Activated T-cell treated with anti-CD3 and anti-CD28 coated beads, Interleukin-2, amount 50 U/mL, for 24 hours (primary cell): ENCODE data around the gene CD28.

ENCODE experiments used
- DNase-seq: peaks from one replicate; pipeline ENCODE4 v3.0.0-alpha.2; 2020
- H3K27ac Mint-ChIP-seq: 2 replicates; pipeline ENCODE4 v1.8.0; 2020; ENCODE audit warnings: mild to moderate bottlenecking, mixed read lengths
- H3K27me3 Mint-ChIP-seq: 2 replicates; pipeline ENCODE4 v1.8.0; 2020; ENCODE audit warnings: mixed read lengths
- H3K36me3 Mint-ChIP-seq: 2 replicates; pipeline ENCODE4 v1.8.0; 2020; ENCODE audit warnings: low read depth, mixed read lengths
- H3K4me1 Mint-ChIP-seq: 2 replicates; pipeline ENCODE4 v1.8.0; 2020; ENCODE audit warnings: low read depth, mixed read lengths
- H3K4me3 Mint-ChIP-seq: 2 replicates; pipeline ENCODE4 v1.8.0; 2020; ENCODE audit warnings: mild to moderate bottlenecking, moderate library complexity, mixed read lengths
- H3K9me3 Mint-ChIP-seq: 2 replicates; pipeline ENCODE4 v1.8.0; 2020; ENCODE audit warnings: mixed read lengths

CD28 gene

DNA sequence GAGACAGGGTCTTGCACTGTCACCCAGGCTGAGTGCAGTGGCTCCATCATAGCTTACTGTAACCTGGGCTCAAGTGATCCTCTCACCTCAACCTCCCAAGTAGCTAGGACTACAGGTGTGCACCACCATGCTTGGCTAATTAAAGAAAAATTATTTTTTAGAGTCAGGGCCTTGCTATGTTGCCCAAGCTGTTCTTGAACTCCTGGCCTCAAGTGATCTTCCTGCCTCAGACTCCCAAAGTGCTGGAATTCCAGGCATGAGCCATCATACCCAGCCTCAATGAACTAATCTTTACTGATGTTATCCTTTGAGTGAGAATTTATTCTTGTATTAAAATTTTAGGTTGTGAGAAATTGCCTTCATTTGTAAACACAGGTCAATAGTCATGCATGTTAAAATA is 27.0 kb upstream of the CD28 start:
- no peak for DNase-seq
- Mint-ChIP-seq H3K4me3 (no peak overlapping the region), H3K27ac (no peak overlapping the region), H3K36me3 (no peaks in the 10 kb centered on the region), H3K27me3 (no peaks in the 10 kb centered on the region), H3K4me1 (peaks cover 51% of the 10 kb centered on the region), H3K9me3 (no peaks in the 10 kb centered on the region)

DNA sequence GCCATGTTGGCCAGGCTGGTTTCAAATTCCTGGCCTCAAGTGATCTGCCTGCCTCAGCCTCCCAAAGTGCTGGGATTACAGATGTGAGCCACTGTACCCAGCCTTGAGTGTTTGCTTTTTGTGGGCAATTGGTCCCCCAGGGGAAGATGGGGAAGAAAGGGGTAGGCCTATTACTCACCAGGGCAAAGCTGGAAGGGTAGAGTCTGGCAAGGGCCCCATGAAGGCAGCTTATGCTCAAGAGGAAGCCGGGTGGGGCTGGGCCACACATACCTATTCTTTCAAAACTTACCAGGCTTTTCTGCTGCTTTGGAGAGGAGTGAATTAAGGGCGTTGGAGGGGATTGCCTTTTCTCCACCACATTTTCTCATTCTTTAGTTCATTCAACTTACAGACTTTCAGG is 24.5 kb upstream of the CD28 start:
- Mint-ChIP-seq H3K4me1 (peaks cover 42% of the 10 kb centered on the region), H3K27ac (peak overlapping the region; percentile 30), H3K27me3 (no peaks in the 10 kb centered on the region), H3K9me3 (no peaks in the 10 kb centered on the region), H3K4me3 (no peak overlapping the region), H3K36me3 (no peaks in the 10 kb centered on the region)
- no peak for DNase-seq

DNA sequence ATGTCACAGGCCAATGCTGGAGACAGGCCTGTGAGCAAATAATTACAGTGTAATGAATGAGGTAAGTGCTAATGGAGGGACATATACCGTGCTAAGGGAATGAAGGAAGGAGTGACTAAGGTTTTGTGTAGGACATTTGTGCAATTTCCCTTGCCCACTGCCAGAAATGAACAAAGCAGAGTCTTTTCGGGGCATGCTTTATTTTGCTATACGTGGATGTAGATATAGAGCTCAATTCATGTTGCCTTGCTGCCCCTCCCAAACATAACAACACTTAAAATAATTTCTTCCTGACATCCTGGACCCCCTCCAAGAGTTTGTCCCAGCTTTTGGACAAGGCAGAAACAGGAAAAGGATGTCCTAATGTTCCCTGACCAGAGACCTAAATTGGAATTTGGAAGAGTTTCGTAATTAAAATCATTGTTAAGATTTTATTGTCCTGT is 23.7 kb upstream of the CD28 start:
- DNase-seq, result no peak
- H3K27ac Mint-ChIP-seq, result no peak overlapping the region
- H3K9me3 Mint-ChIP-seq, result no peaks in the 10 kb centered on the region
- H3K4me3 Mint-ChIP-seq, result no peak overlapping the region
- H3K36me3 Mint-ChIP-seq, result no peaks in the 10 kb centered on the region
- H3K27me3 Mint-ChIP-seq, result no peaks in the 10 kb centered on the region
- H3K4me1 Mint-ChIP-seq, result peaks cover 42% of the 10 kb centered on the region

DNA sequence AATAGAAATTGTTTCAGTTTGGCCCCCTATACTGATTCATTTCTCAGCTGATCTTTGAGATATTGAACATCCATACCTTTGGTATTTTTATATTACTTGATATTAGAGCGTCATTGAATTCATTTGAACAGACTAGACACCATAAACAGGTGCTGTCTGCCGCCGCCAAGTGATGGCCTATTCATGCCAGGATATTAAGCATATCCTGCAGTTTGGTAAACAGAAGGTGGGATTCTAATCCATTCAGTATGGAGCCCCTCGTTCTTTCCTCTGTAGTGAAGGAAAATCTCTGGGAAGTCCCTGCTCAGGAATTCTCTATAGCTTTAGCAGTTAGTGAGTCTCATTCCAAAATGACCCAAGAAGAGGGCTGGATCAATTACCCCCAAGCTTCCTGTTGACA is 23.0 kb upstream of the CD28 start:
- Mint-ChIP-seq H3K27me3 (no peaks in the 10 kb centered on the region), H3K36me3 (no peaks in the 10 kb centered on the region), H3K27ac (no peak overlapping the region), H3K4me1 (peaks cover 42% of the 10 kb centered on the region), H3K4me3 (no peak overlapping the region), H3K9me3 (no peaks in the 10 kb centered on the region)
- DNase-seq, result no peak

DNA sequence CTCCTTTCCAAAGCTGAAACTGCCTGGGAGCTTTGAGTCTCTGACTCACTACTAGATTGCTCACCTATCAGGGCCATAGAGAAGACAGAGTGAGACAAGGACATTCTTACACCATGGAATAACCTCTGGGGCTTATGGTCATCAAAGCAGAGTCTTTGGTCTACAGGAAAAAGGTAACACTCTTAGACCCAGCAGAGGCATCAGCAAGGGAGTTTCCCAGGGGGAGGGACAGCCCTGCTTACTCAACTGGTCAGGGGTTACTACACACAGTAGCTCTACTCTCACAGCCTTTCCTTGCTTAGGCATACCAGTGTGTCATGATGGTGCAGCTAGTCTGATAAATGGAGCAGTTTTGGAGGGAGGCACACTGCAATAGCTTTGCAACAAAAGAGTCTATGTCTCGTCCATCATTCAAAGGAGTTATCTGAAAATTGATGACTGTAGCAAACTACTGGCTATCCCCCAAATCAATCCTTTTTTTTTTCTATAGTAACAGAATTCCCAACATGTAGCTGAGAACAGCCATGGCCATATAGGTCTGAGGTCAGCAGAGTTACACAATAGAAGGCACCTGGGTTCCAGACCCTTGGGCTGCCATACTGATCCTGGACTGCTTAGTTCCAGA is 22.4 kb upstream of the CD28 start:
- Mint-ChIP-seq H3K9me3 (no peaks in the 10 kb centered on the region), H3K36me3 (no peaks in the 10 kb centered on the region), H3K27ac (no peak overlapping the region), H3K4me1 (peaks cover 40% of the 10 kb centered on the region), H3K4me3 (no peak overlapping the region), H3K27me3 (no peaks in the 10 kb centered on the region)
- DNase-seq, result no peak

DNA sequence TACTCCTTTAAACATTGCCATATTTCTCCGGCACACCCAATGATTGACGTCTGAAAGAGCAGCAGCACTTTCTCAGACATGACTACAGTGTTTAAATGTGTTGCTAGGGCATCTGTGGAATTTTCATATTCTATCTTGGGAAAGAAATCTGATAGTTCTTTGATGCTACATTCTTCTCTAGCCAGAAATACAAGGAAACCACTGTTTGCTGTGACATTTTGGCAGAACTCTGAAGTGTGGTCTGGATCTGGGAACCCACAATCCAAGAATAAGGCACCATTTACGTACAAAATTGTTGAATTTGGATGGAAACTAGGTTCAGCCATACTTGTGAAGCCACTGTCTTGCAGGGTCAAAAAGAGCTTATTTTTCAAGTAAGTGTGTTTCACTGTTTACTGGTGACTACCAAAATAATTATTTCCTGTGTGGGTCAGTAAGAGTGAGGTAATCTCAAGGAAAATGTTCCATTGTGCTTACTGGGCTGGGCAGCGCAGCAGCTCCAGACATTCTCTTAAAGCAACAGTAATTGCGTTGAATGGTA is 21.3 kb upstream of the CD28 start:
- Mint-ChIP-seq H3K9me3 (no peaks in the 10 kb centered on the region), H3K27ac (no peak overlapping the region), H3K27me3 (no peaks in the 10 kb centered on the region), H3K4me3 (no peak overlapping the region), H3K36me3 (no peaks in the 10 kb centered on the region), H3K4me1 (peaks cover 47% of the 10 kb centered on the region)
- no peak for DNase-seq

DNA sequence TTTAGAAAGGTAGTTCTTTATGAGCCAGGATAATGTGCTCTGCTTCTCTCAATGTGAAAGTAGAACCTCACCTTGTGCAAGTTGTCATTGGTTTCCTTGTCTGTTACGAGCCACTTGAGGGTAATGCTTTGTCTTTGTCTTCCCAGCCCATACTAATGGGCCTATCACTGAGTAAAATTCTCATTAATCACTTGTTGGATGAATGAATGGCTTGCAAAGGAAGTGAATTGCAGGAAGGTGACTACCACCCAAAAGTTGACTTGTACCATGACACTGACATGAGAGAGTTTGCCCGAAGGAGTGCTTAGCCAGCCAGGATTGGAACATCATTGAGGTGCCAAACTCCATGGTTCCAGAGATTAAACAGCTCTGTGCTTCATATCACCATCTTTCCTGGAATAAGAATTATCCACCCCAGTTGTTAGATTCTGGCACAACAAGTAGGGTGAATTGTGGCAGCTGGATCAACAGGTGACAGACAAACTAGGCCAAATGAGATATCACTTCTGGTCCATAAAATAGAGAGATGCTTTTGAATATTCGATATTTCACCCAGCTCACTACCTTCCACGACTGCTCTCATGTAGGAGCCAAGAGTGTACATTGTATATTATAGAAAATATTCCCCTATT is 20.5 kb upstream of the CD28 start:
- peaks cover 41% of the 10 kb centered on the region for H3K4me1 Mint-ChIP-seq
- H3K4me3 Mint-ChIP-seq, result no peak overlapping the region
- H3K27ac Mint-ChIP-seq, result no peak overlapping the region
- H3K9me3 Mint-ChIP-seq, result no peaks in the 10 kb centered on the region
- no peaks in the 10 kb centered on the region for H3K36me3 Mint-ChIP-seq
- DNase-seq, result no peak
- H3K27me3 Mint-ChIP-seq, result no peaks in the 10 kb centered on the region

DNA sequence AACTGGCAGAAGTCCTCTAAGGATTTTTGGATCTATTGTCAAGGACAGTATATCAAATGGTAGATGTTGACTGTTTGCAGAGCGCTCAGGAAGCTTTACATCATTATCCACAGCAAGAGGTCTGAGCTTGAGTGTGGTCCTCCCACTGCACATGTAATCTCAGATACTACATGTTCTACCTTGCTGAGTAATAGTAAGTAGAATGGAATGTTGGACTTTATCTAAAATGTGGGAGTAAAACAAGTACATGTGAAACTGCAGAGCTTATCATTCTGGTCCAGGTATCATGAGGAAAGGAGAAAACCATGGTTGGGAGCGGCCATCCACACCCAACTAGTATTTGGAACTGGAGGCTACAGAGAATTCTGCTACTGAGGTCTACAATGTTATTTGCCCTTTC is 19.3 kb upstream of the CD28 start:
- Mint-ChIP-seq H3K27ac (no peak overlapping the region), H3K4me3 (no peak overlapping the region), H3K9me3 (no peaks in the 10 kb centered on the region), H3K36me3 (no peaks in the 10 kb centered on the region), H3K4me1 (peaks cover 32% of the 10 kb centered on the region), H3K27me3 (no peaks in the 10 kb centered on the region)
- DNase-seq, result no peak

DNA sequence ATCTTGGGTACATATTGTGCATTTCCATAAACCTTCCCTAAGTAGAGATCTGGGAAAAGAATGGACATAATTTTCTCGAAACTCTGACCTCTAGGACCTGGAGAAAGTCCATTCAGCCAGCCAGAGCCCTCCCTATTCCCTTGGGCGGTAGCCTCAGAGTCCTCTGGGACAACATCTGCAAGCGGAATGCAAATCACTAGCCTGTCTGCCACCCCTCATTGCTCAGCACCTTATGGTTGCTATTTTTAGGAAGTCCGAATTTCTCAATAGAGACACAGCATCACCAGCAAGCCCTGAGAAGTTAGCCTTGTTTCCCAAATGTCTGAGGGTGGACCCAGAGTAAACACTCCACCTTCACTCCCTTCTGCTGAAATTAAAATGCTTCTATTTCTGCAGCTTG is 17.6 kb upstream of the CD28 start:
- H3K4me3 Mint-ChIP-seq, result no peak overlapping the region
- DNase-seq, result no peak
- H3K27me3 Mint-ChIP-seq, result no peaks in the 10 kb centered on the region

DNA sequence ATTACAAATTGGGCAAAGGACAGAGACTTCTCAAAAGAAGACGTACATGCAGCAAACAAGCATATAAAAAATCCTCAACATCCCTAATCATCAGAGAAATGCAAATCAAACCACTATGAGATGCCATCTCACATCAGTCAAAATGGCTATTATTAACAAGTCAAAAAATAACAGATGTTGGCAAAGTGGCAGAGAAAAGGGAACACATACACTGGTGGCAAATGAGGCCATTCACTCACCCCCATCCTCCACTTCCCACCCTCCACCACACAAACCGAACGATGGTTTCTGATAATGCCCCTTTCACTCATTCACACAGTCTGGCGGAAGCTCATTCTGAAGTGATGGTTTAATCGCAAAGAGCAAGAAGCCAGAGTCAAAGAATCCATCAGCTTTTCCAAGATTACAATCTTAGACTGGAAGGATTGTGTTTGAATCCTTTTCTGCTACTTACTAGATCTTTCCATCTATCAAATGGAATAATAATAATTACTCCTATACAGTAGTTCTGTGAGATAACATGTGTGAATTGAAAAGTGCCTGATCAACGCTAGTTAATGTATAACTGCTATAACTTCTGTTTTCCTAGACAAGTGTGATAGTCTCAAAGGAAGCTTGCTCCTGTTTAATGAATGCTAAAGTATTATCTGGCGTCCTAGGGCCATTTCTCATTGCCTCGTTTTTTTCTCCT is 16.9 kb upstream of the CD28 start:
- no peak overlapping the region for H3K27ac Mint-ChIP-seq
- H3K4me3 Mint-ChIP-seq, result no peak overlapping the region
- no peak for DNase-seq
- peaks cover 29% of the 10 kb centered on the region for H3K4me1 Mint-ChIP-seq
- H3K27me3 Mint-ChIP-seq, result no peaks in the 10 kb centered on the region
- H3K9me3 Mint-ChIP-seq, result no peaks in the 10 kb centered on the region
- no peaks in the 10 kb centered on the region for H3K36me3 Mint-ChIP-seq

More for the DNA sequence above, 17.6 kb upstream of the CD28 start:
- H3K9me3 Mint-ChIP-seq, result no peaks in the 10 kb centered on the region
- no peak overlapping the region for H3K27ac Mint-ChIP-seq
- H3K4me1 Mint-ChIP-seq, result peaks cover 27% of the 10 kb centered on the region
- H3K36me3 Mint-ChIP-seq, result no peaks in the 10 kb centered on the region

DNA sequence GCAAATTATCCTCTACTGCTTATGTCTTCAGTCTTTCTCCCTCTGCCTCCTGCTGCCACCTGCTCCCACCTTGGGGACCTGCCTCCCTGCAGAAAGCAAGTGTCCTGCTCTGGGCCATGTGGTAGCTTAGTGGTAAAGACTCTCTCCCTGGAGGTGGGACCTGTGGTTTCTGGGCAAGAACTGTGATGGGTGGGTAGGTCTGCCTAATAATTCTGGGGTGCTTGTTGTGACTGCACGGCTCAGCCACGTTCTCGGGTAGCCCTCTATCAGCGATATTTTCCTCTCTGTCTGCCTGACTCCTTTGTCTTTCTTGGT is 16.4 kb upstream of the CD28 start:
- Mint-ChIP-seq H3K4me1 (peaks cover 28% of the 10 kb centered on the region), H3K27ac (peak overlapping the region; percentile 26), H3K4me3 (no peak overlapping the region), H3K27me3 (no peaks in the 10 kb centered on the region), H3K9me3 (no peaks in the 10 kb centered on the region), H3K36me3 (no peaks in the 10 kb centered on the region)
- DNase-seq, result no peak

DNA sequence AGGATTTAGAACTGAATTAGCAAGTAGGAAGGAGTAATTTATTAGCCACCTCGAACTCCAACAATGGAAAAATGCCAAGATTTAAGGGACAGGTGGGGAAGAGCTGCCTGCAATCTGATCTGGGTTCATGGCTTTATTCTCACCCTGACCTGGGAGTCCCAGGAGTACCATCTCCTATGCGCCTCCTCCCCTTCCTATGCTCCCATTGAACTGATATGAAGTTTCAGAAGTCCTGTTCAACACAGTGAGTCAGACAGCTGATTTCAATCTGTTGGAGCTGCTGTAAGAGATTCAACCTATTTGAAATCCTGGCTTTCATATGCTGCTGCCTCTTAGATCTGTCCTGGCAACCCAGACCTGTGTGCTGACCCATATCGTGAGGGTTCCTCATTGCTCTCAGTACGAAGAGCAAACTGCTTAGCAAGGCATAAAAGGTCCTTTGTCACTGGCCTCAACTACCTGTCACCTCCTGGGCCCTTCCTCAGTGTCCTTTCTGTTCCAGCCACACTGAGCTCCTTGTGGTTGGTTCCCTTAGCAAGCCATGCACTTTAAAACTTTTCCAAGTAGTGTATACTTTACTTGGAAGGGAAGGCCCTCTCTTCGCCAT is 15.9 kb upstream of the CD28 start:
- Mint-ChIP-seq H3K9me3 (no peaks in the 10 kb centered on the region), H3K4me1 (peaks cover 28% of the 10 kb centered on the region), H3K27me3 (no peaks in the 10 kb centered on the region), H3K27ac (no peak overlapping the region), H3K36me3 (no peaks in the 10 kb centered on the region), H3K4me3 (no peak overlapping the region)
- no peak for DNase-seq

DNA sequence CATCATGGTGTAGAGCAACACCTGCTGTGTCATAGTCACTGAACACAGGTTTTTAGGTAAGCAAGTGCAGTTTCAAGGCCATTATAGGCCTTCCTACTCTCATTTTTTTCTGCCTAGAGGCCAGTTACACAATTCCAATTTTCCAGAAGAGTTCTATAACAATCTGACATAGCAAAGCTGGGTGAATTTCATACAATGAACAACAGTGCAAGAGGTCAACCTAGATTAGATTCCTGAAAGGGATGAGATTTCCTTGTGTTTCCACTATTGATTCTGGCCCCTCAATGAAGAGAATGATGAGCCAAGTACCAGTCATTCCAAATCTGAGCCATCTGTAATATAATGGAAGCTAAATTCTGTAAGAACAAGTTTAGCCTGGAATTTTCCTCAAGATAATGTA is 15.3 kb upstream of the CD28 start:
- H3K4me3 Mint-ChIP-seq, result no peak overlapping the region

DNA sequence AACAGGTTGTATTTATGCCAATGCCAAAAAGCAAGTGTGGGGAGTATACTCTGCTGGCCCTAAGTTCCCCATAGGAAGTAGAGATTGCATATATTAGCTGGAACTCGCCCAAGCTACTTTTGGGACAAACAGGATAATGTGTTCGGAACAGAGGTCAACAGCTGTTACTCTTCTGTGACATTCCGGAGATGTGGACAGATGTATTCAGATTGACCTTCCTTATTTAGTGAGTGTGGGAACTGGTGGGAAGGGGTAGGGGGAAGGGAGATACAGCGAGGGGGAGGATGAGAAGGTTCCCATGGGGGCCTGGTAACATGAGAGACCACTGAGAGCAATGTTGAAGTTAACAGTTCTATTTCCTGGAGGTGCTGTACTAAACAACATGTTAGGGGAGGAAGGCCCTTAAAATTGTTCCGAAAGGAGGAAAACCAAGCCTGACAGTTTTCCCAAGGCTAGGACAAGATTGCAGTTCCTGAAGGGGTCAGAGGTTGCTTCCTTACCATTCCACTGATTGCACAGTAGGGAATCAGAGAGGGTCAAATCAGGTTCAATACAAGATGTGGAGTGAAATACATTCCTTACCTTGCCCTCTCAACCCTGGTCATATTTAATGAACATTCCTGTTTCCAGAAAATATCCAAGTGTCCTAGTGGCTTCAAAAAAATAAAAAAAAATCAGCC is 14.3 kb upstream of the CD28 start:
- no peaks in the 10 kb centered on the region for H3K27me3 Mint-ChIP-seq
- no peak for DNase-seq
- H3K4me3 Mint-ChIP-seq, result no peak overlapping the region
- H3K36me3 Mint-ChIP-seq, result no peaks in the 10 kb centered on the region
- H3K9me3 Mint-ChIP-seq, result no peaks in the 10 kb centered on the region
- H3K27ac Mint-ChIP-seq, result no peak overlapping the region
- peaks cover 28% of the 10 kb centered on the region for H3K4me1 Mint-ChIP-seq

More for the DNA sequence above, 15.3 kb upstream of the CD28 start:
- Mint-ChIP-seq H3K36me3 (no peaks in the 10 kb centered on the region), H3K9me3 (no peaks in the 10 kb centered on the region), H3K27me3 (no peaks in the 10 kb centered on the region), H3K4me1 (peaks cover 28% of the 10 kb centered on the region), H3K27ac (no peak overlapping the region)
- DNase-seq, result no peak
